Calu3 (cell line): Measurements from ENCODE around the gene WDR93. TPM values are rescaled to one million over a fixed set of nuclear protein-coding genes. Genes with fewer than 3 reads are reported as not detected.

Source experiments
- BruUV-seq: library from RNA; stranded (reverse); fragments of 400-500 nt; replicated peaks from 2 replicates; lab custom pipeline; 2021; lab: Mats Ljungman, UMichigan
- CTCF ChIA-PET: fragments of 300-600 bp; sonication (Branson Sonifier 250); formaldehyde crosslinking; loops from one replicate; lab custom pipeline; 2022; ENCODE audit warnings: antibody characterized with exemption; lab: Charles Lee
- DNase-seq: peaks from one replicate; pipeline ENCODE4 v3.0.0; 2022
- H3K27ac Mint-ChIP-seq: one replicate; pipeline ENCODE4 v1.8.0; 2022; ENCODE audit warnings: mixed read lengths; ENCODE audit not compliant: unreplicated experiment
- H3K27me3 Mint-ChIP-seq: one replicate; pipeline ENCODE4 v1.8.0; 2022; ENCODE audit warnings: mixed read lengths; ENCODE audit not compliant: unreplicated experiment
- H3K36me3 Mint-ChIP-seq: one replicate; pipeline ENCODE4 v1.8.0; 2022; ENCODE audit warnings: mild to moderate bottlenecking, moderate library complexity, mixed read lengths; ENCODE audit not compliant: insufficient read depth, unreplicated experiment
- H3K4me1 Mint-ChIP-seq: one replicate; pipeline ENCODE4 v1.8.0; 2022; ENCODE audit warnings: mild to moderate bottlenecking, low read depth, mixed read lengths; ENCODE audit not compliant: unreplicated experiment
- H3K4me3 Mint-ChIP-seq: one replicate; pipeline ENCODE4 v1.8.0; 2022; ENCODE audit warnings: mild to moderate bottlenecking, low read depth, moderate library complexity, mixed read lengths; ENCODE audit not compliant: unreplicated experiment
- H3K9me3 Mint-ChIP-seq: one replicate; pipeline ENCODE4 v1.8.0; 2022; ENCODE audit warnings: low read depth, mixed read lengths; ENCODE audit not compliant: unreplicated experiment
- intact Hi-C: fragments of 100-400 bp; cut with micrococcal nuclease; formaldehyde crosslinking; loops from one replicate; pipeline ENCODE4 v1.10.0; 2022; ENCODE audit not compliant: unreplicated experiment
- total RNA-seq: library from RNA; stranded (reverse); gene quantifications from 2 replicates; pipeline ENCODE4 v1.2.3, GENCODE V29; 2022
- TF ChIP-seq, protein P1 (sequence below): fragments of 200-600 bp; IDR thresholded peaks from one replicate; pipeline ENCODE4 v1.8.0; 2022; ENCODE audit warnings: antibody characterized with exemption; ENCODE audit not compliant: unreplicated experiment

WDR93 gene
- total RNA-seq, 1 experiment from 2014 or later = not detected

DNA sequence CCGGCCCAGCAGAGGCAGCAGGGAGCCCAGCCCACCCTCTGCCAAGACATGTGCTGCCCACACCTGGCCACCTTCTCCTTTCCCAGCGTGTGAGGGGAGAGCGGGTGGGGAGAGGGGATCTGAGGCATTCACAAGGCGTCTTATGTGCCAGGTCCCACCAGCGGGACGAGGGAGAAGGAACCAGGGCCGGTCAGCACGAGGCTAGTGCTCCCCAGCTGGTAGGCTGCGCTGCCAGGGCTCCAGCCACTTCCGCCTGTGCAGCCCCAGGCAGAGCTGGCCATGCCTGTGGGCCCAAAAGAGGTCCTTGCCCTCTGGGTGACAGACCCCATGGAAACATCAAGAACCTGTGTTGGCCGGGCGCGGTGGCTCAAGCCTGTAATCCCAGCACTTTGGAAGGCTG lies 54.5 kb downstream of the WDR93 start:
- intact Hi-C loops = loop anchor here (10.0 kb wide), 1 partner anchor 100 kb away; no protein-coding TSS in a partner anchor
- H3K36me3 Mint-ChIP-seq = peaks cover 6% of the 10 kb centered on the region

DNA sequence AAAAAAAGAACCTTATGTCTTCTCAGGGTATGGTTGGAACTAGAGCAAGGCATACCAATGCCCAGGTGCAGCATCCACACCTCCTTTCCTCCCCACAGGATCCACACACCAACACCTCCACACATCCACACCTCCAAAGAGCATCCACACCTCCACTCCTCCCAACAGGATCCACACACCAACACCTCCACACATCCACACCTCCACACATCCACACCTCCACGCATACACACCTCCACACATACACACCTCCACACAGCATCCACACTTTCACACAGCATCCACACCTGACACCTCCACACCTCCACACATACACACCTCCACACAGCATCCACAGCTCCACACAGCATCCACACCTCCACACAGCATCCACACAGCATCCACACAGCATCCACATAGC lies 55.2 kb downstream of the WDR93 start:
- no peak overlapping the region for H3K4me3 Mint-ChIP-seq
- BruUV-seq = no TSS peak

More for the DNA sequence above, 54.5 kb downstream of the WDR93 start:
- DNase-seq = no peak
- CTCF ChIA-PET = interaction anchor here (1.6 kb wide), 1 partner anchor 16 kb away, joined by 4 read pairs; no protein-coding TSS in a partner anchor
- no TSS peak for BruUV-seq
- no peak overlapping the region for H3K4me3 Mint-ChIP-seq
- H3K9me3 Mint-ChIP-seq = no peaks in the 10 kb centered on the region
- TF ChIP-seq, protein P1, sequence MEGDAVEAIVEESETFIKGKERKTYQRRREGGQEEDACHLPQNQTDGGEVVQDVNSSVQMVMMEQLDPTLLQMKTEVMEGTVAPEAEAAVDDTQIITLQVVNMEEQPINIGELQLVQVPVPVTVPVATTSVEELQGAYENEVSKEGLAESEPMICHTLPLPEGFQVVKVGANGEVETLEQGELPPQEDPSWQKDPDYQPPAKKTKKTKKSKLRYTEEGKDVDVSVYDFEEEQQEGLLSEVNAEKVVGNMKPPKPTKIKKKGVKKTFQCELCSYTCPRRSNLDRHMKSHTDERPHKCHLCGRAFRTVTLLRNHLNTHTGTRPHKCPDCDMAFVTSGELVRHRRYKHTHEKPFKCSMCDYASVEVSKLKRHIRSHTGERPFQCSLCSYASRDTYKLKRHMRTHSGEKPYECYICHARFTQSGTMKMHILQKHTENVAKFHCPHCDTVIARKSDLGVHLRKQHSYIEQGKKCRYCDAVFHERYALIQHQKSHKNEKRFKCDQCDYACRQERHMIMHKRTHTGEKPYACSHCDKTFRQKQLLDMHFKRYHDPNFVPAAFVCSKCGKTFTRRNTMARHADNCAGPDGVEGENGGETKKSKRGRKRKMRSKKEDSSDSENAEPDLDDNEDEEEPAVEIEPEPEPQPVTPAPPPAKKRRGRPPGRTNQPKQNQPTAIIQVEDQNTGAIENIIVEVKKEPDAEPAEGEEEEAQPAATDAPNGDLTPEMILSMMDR = no peak
- no peak overlapping the region for H3K27ac Mint-ChIP-seq
- H3K27me3 Mint-ChIP-seq = peaks cover 14% of the 10 kb centered on the region
- H3K4me1 Mint-ChIP-seq = no peaks in the 10 kb centered on the region

DNA sequence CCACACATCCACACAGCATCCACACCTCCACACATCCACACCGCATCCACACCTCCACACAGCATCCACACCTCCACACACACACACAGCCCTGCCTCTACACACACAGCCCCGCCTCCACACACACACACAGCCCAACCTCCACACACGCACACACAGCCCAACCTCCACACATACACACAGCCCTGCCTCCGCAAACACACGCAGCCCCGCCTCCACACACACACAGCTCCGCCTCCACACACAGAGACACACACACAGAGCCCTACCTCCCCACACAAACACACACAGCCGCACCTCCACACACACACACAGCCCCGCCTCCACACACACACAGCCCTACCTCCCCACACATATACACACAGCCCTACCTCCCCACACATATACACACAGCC lies 55.8 kb downstream of the WDR93 start:
- intact Hi-C loops = loop anchor here (10.0 kb wide), 1 partner anchor 102 kb away; no protein-coding TSS in a partner anchor
- CTCF ChIA-PET = no interaction called here
- H3K9me3 Mint-ChIP-seq = no peaks in the 10 kb centered on the region
- no peaks in the 10 kb centered on the region for H3K4me1 Mint-ChIP-seq
- DNase-seq = no peak
- TF ChIP-seq, protein P1 = no peak
- H3K4me3 Mint-ChIP-seq = no peak overlapping the region
- no peak overlapping the region for H3K27ac Mint-ChIP-seq
- BruUV-seq = no TSS peak
- peaks cover 14% of the 10 kb centered on the region for H3K27me3 Mint-ChIP-seq
- peaks cover 7% of the 10 kb centered on the region for H3K36me3 Mint-ChIP-seq

More for the DNA sequence above, 55.2 kb downstream of the WDR93 start:
- H3K9me3 Mint-ChIP-seq = no peaks in the 10 kb centered on the region
- TF ChIP-seq, protein P1 = no peak
- CTCF ChIA-PET = interaction anchor here (0.6 kb wide), 2 partner anchors 333 to 442 kb away, joined by 3 to 4 read pairs; no protein-coding TSS in a partner anchor
- intact Hi-C loops = loop anchor here (10.0 kb wide), 1 partner anchor 101 kb away; no protein-coding TSS in a partner anchor
- no peaks in the 10 kb centered on the region for H3K4me1 Mint-ChIP-seq
- peaks cover 14% of the 10 kb centered on the region for H3K27me3 Mint-ChIP-seq
- no peak for DNase-seq
- no peak overlapping the region for H3K27ac Mint-ChIP-seq
- H3K36me3 Mint-ChIP-seq = peaks cover 7% of the 10 kb centered on the region

DNA sequence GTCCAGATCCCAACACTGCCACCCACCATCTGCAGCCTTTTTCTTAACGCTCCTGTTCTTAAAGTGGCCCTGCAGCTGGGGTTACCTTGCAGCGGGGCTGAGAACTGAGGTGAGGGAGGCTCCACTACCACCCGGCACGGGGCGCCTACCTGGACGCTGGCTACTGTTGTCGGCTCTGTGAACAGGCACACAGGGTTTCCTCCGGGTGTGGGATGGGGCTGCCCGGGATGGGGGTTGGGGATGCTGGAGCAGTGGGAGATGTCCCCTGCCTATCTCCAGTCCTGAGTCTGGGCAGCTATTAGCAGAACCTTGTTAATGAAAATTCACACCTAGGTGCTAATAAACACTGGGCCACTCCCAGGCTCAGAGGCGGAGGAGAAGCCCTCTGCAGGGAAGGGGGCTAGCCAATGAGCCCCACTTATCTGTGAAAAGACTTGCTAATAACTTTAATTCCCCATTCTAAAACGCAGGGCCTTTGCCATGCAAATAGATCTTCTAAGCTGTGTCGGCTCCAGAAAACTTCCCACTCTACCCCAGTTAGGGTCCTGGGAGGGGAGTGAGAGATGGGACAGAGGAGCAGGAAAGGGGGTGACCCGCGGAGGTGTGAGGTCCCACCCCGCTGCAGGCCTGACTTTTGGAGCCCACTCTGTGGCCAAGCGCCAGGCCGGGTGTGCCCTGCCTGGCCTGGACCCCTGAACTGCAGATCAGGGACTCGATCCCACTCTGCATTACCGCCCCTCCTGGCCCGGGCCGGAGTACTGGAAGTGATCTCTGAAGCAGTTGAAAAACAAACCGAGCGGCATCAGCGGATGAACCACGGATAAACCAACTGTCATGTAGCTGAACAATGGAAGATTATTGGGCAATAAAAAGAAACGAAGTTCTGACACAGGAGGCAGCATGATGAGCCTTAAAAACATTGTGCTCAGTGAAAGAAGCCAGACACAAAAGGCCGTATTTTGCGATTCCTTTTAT lies 57.4 kb downstream of the WDR93 start:
- CTCF ChIA-PET = interaction anchor here (0.9 kb wide), 1 partner anchor 127 kb away, joined by 3 read pairs; no protein-coding TSS in a partner anchor
- Mint-ChIP-seq H3K36me3 (peaks cover 7% of the 10 kb centered on the region), H3K27ac (no peak overlapping the region), H3K9me3 (no peaks in the 10 kb centered on the region), H3K4me3 (no peak overlapping the region), H3K4me1 (peaks cover 9% of the 10 kb centered on the region), H3K27me3 (peaks cover 14% of the 10 kb centered on the region)
- no peak for DNase-seq
- intact Hi-C loops = loop anchor here (10.0 kb wide), 1 partner anchor 103 kb away; no protein-coding TSS in a partner anchor
- TF ChIP-seq, protein P1 = no peak
- no TSS peak for BruUV-seq
